Measurements from ENCODE around the gene SLC12A3. TPM values are rescaled to one million over a fixed set of nuclear protein-coding genes. Genes with fewer than 3 reads are reported as not detected.

Gene SLC12A3
- total RNA-seq, 2 donors from 2014 or later: not detected

DNA sequence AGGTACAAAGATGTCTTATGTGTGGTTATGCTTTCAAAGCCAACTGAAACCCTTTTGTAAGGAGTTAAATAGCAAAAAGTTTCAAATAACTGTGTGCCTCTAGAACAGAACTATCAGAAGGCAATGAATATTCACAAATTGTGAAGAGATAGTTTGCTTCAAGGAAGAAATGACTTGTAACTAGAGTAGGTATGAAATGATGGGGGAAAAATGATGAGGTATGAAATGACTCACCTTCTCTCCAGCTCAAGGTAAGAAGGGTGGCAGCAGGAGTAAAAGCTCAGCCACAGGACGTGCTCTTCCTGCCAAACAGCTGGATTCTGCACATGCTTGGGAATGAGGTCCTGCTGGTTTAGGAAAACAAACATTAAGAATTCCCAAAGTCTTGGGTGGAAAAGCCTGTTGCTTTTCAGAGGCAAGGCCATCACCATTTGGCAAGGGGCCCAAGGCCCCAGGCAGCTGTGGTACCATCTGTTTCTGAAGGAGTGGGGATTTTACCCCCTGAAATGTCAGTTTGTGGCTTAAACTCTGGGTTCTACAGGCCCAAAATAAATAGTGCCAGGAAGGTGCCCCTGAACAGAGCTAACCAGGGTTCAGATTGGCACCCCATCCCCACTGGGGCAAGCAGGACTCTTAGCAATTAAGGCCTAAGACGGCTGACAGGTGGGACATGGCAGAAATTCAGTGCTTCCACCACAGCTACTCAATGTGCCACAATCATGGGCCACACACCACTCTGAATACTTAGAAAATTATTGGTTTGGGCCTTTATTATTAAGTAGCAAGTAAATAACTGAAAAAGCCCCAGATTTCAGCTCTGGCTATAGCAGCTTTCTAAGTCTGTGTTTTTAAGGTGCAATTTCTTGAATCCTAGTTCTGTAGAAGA, 80.2 kb downstream of the SLC12A3 start:
- DNase-seq (ENCODE audit: low spot score) (no peak), ATAC-seq (ENCODE audit: insufficient number of reproducible peaks, low FRiP score, low read depth) (no peak)
- TF ChIP-seq, protein P1, sequence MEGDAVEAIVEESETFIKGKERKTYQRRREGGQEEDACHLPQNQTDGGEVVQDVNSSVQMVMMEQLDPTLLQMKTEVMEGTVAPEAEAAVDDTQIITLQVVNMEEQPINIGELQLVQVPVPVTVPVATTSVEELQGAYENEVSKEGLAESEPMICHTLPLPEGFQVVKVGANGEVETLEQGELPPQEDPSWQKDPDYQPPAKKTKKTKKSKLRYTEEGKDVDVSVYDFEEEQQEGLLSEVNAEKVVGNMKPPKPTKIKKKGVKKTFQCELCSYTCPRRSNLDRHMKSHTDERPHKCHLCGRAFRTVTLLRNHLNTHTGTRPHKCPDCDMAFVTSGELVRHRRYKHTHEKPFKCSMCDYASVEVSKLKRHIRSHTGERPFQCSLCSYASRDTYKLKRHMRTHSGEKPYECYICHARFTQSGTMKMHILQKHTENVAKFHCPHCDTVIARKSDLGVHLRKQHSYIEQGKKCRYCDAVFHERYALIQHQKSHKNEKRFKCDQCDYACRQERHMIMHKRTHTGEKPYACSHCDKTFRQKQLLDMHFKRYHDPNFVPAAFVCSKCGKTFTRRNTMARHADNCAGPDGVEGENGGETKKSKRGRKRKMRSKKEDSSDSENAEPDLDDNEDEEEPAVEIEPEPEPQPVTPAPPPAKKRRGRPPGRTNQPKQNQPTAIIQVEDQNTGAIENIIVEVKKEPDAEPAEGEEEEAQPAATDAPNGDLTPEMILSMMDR (IDR thresholded peaks at IDR 0.05): no peak
- Histone ChIP-seq H3K27ac (peak overlapping the region in 1 of 2 donors; percentile 49), H3K9me3 (no peaks in the 10 kb centered on the region), H3K36me3 (peaks cover 39% of the 10 kb centered on the region), H3K4me1 (ENCODE audit: control insufficient read depth in 1 of 2, low read depth in 2 of 2) (peaks cover 0 to 12% of the 10 kb centered on the region in 2 donors), H3K27me3 (replicated peaks; ENCODE audit: insufficient read depth) (no peaks in the 10 kb centered on the region), H3K4me3 (no peak overlapping the region)

DNA sequence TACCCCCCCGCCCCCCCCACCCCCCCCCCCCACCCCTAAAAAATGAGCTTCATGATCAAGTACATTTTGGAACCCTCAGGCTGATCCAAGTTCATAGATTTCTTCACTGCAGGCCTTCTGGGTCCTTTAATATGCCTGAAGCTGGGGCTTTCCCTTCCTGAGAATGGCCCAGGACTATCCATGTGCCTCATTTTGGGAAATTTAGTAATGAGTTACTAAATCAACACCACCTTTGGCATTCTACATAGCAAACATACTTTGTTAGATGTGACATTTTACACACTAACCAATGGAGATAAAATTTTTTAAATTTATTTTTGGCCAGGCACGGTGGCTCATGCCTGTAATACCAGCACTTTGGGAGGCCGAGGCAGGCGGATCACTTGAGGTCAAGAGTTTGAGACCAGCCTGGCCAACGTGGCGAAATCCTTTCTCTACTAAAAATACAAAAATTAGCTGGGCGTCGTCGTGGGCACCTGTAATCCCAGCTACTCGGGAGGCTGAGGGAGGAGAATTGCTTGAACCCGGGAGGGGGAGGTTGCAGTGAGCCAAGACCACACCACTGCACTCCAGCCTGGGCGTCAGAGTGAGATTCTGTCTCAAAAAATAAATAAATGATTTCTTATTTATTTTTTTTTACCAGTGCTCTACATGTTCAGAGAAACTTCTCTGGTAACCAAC, 81.0 kb downstream of the SLC12A3 start:
- no peak for DNase-seq (ENCODE audit: low spot score)
- TF ChIP-seq, protein P1 (IDR thresholded peaks at IDR 0.05): no peak
- Histone ChIP-seq H3K36me3 (peaks cover 31% of the 10 kb centered on the region), H3K4me3 (no peak overlapping the region), H3K27me3 (replicated peaks; ENCODE audit: insufficient read depth) (no peaks in the 10 kb centered on the region), H3K4me1 (ENCODE audit: control insufficient read depth in 1 of 2, low read depth in 2 of 2) (peaks cover 0 to 12% of the 10 kb centered on the region in 2 donors), H3K9me3 (no peaks in the 10 kb centered on the region), H3K27ac (peak overlapping the region; percentile 38 to 47)
- ATAC-seq (ENCODE audit: insufficient number of reproducible peaks, low FRiP score, low read depth): peak; percentile 53

DNA sequence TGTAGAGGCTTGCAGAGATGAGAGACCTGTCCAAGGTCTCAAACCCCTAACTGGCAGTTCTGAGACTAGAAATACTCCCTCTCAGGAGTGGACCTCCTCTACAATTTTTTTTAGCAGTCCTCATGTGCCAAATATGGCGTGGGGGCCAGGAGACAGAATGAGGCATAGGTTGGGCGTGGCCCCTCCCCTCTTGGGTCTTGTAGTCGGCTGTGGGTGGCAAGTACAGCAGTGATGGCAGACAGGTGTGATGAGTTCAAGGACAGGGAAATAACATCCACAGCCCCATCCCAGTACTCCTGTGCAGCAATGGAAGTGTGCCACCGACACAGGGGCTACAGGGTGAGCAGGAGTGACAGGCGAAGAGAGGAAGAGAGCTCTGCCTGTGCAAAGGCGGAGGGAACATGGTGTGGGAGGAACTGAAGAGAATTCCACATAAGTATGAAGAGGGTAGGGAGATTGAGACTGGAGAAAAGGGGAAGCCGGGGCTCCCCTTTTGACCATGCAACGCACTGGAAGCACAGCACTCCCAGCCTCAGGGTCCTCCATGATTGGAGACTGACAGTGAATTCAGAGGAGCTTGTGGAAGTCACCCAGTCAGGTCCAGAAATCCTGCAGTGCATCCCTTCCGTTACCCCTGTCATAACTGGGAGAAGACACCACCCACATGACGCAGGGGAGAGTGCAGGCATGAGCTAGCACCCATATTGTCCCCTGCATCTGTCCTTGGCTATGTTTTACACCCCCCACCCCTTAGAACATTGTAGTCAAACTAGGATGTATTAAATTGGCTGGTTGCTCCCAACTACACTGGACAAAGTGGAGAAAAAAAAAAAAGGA, 82.0 kb downstream of the SLC12A3 start:
- Histone ChIP-seq H3K27me3 (replicated peaks; ENCODE audit: insufficient read depth) (no peaks in the 10 kb centered on the region), H3K4me3 (no peak overlapping the region), H3K27ac (peak overlapping the region; percentile 38 to 47), H3K4me1 (ENCODE audit: control insufficient read depth in 1 of 2, low read depth in 2 of 2) (peaks cover 0 to 12% of the 10 kb centered on the region in 2 donors), H3K9me3 (no peaks in the 10 kb centered on the region), H3K36me3 (peaks cover 24% of the 10 kb centered on the region)
- DNase-seq (ENCODE audit: low spot score) (no peak), ATAC-seq (ENCODE audit: insufficient number of reproducible peaks, low FRiP score, low read depth) (no peak)
- TF ChIP-seq, protein P1 (IDR thresholded peaks at IDR 0.05): no peak

DNA sequence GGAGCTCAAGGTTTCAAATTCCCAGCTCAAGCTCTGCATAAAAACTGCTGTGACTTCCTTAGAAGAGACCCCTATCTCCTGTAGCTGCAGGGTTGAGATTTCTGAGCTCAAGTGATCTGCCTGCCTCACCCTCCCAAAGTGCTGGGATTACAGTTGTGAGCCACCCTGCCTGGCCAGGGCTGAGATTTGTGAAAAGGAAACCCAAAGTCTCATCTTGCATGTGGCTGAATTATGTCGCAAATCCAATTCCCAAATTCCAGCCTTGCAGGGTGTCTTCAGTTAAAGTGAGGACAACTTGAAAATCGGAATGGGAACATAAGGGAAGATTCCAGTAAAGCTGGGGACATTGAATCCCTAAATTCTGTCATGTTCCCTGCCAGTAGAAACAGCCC, 82.6 kb downstream of the SLC12A3 start:
- DNase-seq (ENCODE audit: low spot score): no peak
- TF ChIP-seq, protein P1 (IDR thresholded peaks at IDR 0.05): no peak
- H3K27me3 ChIP-seq (replicated peaks; ENCODE audit: insufficient read depth): no peaks in the 10 kb centered on the region
- no peak overlapping the region for H3K27ac ChIP-seq
- H3K9me3 ChIP-seq: no peaks in the 10 kb centered on the region
- ATAC-seq (ENCODE audit: insufficient number of reproducible peaks, low FRiP score, low read depth): no peak
- peaks cover 19% of the 10 kb centered on the region for H3K36me3 ChIP-seq
- no peak overlapping the region for H3K4me3 ChIP-seq
- H3K4me1 ChIP-seq (ENCODE audit: control insufficient read depth in 1 of 2, low read depth in 2 of 2): peaks cover 0 to 12% of the 10 kb centered on the region in 2 donors
